Neutrophil (primary cell): Measurements from ENCODE around the gene THRB.

Experiments used
- H3K27ac ChIP-seq: fragments of 200-600 bp; sonication (generic); 2 replicates; pipeline ENCODE4 v1.5.1; 2016; ENCODE audit warnings: mild to moderate bottlenecking, moderate library complexity
- H3K27me3 ChIP-seq: fragments of 200-600 bp; sonication (generic); 2 replicates; pipeline ENCODE4 v1.6.0; 2016; ENCODE audit warnings: mild to moderate bottlenecking
- H3K36me3 ChIP-seq: fragments of 200-600 bp; sonication (generic); 2 replicates; pipeline ENCODE4 v1.5.1; 2017
- H3K4me1 ChIP-seq, 2 experiments: fragments of 200-600 bp in 1 of 2; sonication (generic) in 1 of 2; 1 replicate in 1 of 2; 2 replicates in 1 of 2; pipeline versions ENCODE4 v1.5.1 to v1.6.1; 2013 to 2016; ENCODE audit warnings: low read depth in 1 of 2, low read length in 1 of 2, mild to moderate bottlenecking in 1 of 2, moderate library complexity in 1 of 2; ENCODE audit not compliant: control insufficient read depth in 1 of 2, insufficient read depth in 1 of 2
- H3K4me3 ChIP-seq, 2 experiments: fragments of 200-600 bp in 1 of 2; sonication (generic) in 1 of 2; 1 replicate in 1 of 2; 2 replicates in 1 of 2; pipeline ENCODE4 v1.5.1; 2013 to 2016; ENCODE audit warnings: low read depth in 1 of 2, low read length in 1 of 2, mild to moderate bottlenecking in 1 of 2, moderate library complexity in 1 of 2
- H3K9me3 ChIP-seq: fragments of 200-600 bp; sonication (generic); 2 replicates; pipeline ENCODE4 v1.5.1; 2016
- TF ChIP-seq, protein P1 (sequence below): fragments of 200-600 bp; sonication (generic); IDR thresholded peaks from 2 replicates; pipeline ENCODE4 v1.5.1; 2016; ENCODE audit warnings: antibody characterized with exemption

THRB gene

DNA sequence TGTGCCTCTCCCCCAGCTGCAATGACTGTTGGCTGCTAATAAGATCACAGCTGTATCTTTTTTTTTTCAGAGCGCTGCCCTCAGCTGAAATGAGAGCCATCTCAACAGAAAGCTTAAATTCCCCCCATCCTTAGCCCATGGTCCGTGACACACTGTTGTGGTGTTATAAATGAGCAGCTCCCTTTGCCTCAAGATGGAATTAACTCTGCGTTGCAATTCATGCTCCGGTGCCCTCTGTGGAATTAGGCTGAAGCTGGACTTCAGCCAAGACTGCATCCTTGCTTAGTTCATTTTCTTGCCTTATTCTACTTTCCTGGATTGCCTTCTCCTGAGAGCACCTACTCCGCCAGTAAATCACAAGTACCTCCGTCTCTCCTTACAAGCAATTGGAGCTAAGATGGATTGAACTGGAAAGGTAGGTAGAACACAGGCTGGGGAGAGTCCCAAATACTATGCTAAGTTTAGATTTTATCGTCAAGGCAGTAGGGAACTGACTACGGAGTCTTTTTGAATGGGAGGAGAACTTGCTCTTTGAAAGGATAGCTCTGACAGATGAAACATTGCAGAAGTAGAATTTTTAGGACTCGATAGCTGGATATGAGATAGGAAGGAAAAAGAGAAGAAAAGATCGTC lies 39.0 kb upstream of the THRB start:
- Histone ChIP-seq H3K4me3 (no peak overlapping the region), H3K36me3 (no peaks in the 10 kb centered on the region), H3K27ac (no peak overlapping the region), H3K4me1 (no peaks in the 10 kb centered on the region), H3K27me3 (no peaks in the 10 kb centered on the region), H3K9me3 (no peaks in the 10 kb centered on the region)
- TF ChIP-seq, protein P1, sequence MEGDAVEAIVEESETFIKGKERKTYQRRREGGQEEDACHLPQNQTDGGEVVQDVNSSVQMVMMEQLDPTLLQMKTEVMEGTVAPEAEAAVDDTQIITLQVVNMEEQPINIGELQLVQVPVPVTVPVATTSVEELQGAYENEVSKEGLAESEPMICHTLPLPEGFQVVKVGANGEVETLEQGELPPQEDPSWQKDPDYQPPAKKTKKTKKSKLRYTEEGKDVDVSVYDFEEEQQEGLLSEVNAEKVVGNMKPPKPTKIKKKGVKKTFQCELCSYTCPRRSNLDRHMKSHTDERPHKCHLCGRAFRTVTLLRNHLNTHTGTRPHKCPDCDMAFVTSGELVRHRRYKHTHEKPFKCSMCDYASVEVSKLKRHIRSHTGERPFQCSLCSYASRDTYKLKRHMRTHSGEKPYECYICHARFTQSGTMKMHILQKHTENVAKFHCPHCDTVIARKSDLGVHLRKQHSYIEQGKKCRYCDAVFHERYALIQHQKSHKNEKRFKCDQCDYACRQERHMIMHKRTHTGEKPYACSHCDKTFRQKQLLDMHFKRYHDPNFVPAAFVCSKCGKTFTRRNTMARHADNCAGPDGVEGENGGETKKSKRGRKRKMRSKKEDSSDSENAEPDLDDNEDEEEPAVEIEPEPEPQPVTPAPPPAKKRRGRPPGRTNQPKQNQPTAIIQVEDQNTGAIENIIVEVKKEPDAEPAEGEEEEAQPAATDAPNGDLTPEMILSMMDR, result no peak

DNA sequence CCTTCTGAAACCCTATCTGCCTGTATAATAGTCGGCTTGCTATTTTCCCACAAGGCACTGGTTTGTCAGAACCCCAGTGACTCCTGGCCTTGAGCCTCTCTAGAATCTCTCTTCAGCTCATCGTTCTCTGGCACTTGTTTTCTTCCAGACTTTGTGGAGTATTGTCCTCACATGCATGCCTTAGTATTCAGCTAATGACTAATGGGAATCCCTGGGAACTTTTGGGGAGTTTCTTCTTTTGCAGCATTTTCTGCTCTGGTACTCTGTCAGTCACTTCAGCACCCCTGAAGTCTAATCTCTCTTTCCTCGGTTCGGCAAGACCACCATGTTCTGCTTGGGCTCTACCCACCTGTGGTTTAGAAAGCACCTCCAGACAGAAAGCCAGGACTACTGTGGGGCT lies 35.8 kb upstream of the THRB start:
- no peaks in the 10 kb centered on the region for H3K36me3 ChIP-seq
- H3K27ac ChIP-seq, result no peak overlapping the region
- TF ChIP-seq, protein P1, result no peak
- H3K9me3 ChIP-seq, result no peaks in the 10 kb centered on the region
- no peaks in the 10 kb centered on the region for H3K4me1 ChIP-seq
- H3K27me3 ChIP-seq, result peaks cover 18% of the 10 kb centered on the region
- H3K4me3 ChIP-seq, result no peak overlapping the region

DNA sequence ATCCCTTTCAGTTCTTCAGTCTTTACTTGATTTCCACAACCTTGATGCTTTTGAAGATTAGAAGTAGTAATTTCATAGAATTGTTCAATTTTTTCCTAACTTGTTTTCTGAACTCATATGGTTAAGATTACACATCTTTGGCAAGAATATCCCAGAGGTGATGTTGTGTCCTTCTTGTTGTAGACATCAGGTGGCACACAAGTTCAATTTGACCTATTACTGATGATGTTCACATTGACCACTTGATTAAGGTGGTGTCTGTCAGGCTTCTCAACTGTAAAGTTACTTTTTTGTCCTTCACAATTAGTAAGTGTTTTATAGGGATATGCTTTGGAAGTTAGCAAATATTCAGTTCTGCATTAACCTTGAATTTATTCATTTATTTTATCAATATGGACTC lies 34.6 kb upstream of the THRB start:
- no peak overlapping the region for H3K4me3 ChIP-seq
- no peaks in the 10 kb centered on the region for H3K36me3 ChIP-seq
- peaks cover 30% of the 10 kb centered on the region for H3K27me3 ChIP-seq
- H3K27ac ChIP-seq, result no peak overlapping the region
- no peaks in the 10 kb centered on the region for H3K9me3 ChIP-seq
- H3K4me1 ChIP-seq, result no peaks in the 10 kb centered on the region
- TF ChIP-seq, protein P1, result no peak

GRCh38 chr3:24526640-24527212 lies 32.1 kb upstream of the THRB start:
- Histone ChIP-seq H3K4me1 (peaks cover 0 to 4% of the 10 kb centered on the region in 2 experiments), H3K36me3 (no peaks in the 10 kb centered on the region), H3K9me3 (no peaks in the 10 kb centered on the region), H3K4me3 (no peak overlapping the region), H3K27ac (no peak overlapping the region), H3K27me3 (peaks cover 55% of the 10 kb centered on the region)
- TF ChIP-seq, protein P1, result no peak

- TF ChIP-seq, protein P1, result no peak
- Histone ChIP-seq H3K4me3 (no peak overlapping the region), H3K9me3 (no peaks in the 10 kb centered on the region), H3K4me1 (peaks cover 0 to 8% of the 10 kb centered on the region in 2 experiments), H3K27ac (no peak overlapping the region), H3K27me3 (peaks cover 67% of the 10 kb centered on the region), H3K36me3 (no peaks in the 10 kb centered on the region)
These were observed 30.9 kb upstream of the THRB start for GRCh38 chr3:24525557-24525956.
